GM19395 (cell line): Measurements from ENCODE around the gene ARID4B.
"Not testable (repeated sequence)": the region's sequence is repeated elsewhere in the genome, so short reads cannot be mapped to it uniquely, and the experiment has no call there.

Experiments
- ATAC-seq: cut with Tn5 transposase; IDR thresholded peaks from one replicate; pipeline ENCODE4 v1.9.1; 2021; ENCODE audit warnings: mild to moderate bottlenecking, moderate library complexity; ENCODE audit not compliant: unreplicated experiment

Gene ARID4B

DNA sequence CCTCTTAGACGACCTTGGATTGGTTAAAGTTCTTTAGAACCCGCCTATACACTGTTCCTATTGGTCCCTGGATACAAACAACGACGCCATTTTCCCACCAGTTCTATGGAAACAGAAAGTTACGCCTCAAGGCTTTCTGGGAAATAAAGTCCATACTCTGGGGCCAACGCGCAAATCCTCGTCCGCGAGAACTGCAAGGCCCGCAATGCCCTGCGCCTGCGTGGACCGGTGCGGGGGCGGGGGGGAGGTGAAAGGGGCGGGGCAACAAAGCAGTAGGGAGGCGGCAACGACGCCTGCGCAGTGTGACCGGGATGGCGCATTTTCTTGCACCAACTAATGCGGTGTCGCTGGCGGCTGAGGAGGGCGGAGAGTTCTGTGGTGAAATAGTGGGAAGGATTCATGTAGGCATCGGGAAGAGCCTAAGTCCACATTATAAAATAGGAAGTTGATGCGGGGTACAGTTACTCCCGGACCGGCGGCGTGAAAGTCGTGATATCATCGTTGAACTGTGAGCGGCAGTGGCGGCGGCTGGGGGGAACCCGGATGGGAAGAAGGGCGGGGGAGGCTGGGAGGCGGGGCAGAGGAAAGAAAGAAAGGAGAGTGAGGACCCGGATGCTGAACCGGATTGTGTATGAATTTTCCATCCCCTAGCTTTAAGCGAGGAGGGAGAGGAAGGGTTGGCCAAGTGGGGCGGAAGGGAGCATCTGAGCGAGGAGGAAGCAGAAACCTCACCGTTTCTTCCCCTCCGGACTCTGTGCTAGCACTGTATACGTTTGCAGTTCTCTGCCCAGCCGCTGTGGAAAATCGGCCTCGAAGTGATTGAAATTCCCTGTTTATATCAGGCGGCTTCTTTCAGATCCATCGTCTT lies 526 bp upstream of the ARID4B start, which contains the start of gene GGPS1:
TSS of gene GGPS1 (plus strand) at position 300 of the 868 bp plus-strand sequence. CDS start 6,695 bp downstream, outside the sequence.
- peak; percentile 64 for ATAC-seq

- peak; percentile 32 for ATAC-seq
Measured at GRCh38 chr1:235326719-235327558, 1.0 kb downstream of the ARID4B start.

DNA sequence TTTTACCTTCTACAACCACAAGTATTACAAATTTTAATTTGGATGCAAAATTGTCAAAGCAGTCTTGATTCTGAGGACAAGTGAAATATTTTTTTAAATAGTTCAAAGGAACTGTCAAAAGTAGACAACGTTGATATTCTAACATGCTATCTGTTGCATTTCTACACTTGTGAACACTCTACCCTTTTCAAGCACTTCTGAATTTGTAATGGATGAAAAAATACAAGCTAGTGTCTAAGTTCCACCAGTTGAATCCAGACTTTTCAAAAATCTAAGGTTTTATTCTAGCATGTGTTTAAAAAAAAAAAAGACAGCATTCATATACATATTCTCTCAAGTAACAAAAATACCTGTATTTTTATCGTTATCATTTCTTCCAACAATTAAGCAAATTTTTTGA lies 2.1 kb downstream of the ARID4B start:
- ATAC-seq, result no peak

GRCh38 chr1:235325139-235325538 lies 2.8 kb downstream of the ARID4B start:
- no peak for ATAC-seq

DNA sequence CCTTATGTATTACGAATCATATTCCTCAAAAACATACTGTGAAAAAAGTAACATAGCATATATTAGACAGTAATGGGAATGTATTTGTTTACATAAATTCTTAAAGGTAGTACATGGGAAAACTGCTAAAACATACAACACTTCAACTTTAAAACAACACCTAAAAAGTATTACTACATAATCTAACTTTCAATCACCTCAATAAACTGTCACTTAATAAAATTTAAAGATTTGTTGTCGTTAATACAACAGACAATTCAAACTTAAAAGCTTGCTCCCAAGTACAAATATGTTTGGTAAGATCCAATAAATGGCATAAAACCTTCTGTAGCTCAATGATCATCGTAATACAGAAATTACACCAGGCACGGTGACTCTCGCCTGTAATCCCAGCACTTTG lies 3.7 kb downstream of the ARID4B start:
- no peak for ATAC-seq

DNA sequence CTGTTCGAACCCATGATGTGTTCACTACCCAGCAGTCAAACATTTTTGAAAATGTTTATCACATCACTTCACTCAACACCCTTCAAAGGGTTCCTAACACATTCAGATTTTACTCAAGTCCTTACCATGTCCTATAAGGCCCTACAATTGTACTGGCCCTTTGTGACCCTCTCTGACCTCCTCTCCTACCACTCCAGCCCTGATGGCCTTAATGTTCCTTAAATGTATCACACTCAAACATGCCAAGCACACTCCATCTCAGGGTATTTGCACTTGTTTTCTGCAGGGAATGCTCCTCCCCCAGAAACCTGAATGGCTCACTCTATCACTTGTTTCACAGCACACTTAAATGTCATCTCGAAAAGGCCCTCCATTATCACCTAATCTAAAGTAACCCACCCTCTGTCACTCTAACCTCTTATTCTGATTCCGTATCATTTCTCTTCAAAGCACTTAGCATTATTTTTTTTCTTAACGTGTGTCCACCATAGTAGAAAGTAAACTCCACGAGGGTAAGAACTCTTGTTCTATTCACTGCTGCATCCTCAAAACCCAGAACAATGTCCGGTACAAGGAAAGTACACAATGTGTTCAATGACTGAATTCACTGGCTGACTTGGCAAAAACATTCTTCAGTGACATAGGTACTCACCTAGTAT lies 7.3 kb downstream of the ARID4B start:
- ATAC-seq, result no peak

GRCh38 chr1:235319255-235319654 lies 8.7 kb downstream of the ARID4B start:
- no peak for ATAC-seq

- ATAC-seq, result no peak
Measured at GRCh38 chr1:235317168-235317567, 10.8 kb downstream of the ARID4B start.

- no peak for ATAC-seq
Measured at GRCh38 chr1:235315735-235316134, 12.2 kb downstream of the ARID4B start.

DNA sequence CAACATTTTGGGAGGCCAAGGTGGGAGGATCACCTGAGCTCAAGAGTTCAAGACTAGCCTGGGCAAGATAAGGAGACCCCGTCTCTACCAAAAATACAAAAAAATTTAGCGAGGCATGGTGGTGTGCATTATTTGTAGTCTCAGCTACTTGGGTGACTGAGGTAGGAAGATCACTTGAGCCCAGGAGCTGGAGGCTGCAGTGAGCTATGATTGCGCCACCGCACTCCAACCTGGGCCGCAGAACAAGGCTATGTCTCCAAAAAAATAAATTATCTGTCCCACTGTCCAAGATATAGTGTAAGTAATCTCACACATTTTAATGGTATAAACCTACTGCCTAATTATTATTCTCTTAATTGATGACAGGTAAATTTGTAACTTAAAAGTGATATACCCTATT lies 12.8 kb downstream of the ARID4B start:
- ATAC-seq, result no peak

DNA sequence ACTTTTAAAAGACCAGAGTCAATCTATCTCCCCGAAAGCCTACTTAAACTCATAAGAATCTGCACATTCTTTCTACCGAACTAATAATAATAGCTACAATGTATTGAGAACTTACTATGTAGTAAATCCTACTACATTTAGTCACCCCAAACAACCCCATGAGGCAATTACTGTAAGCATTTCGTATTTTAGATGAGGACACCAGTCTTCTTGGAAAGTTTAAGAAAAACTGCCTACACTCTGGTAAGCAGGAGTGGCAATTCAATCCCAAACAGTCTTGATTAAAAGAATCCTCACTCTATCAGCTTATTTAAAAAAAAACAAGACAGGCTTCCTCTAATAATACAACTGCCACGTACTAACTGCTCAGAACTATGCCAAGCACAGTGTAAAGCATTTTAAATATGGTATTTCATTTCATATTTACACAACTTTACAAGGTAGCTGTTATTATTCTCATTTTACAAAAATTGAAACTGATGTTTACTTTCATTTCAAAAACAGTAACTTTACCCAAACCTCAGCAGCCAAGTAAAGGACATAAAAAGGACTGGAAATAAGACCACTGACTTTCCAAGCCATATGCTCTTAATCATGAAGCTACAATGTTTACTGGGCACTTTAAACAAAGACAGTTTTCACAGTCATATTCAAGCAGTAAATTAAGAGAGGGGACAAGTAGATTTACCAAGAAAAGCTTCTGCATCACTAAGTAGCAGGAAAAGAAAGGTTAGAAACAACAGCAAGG lies 13.9 kb downstream of the ARID4B start:
- ATAC-seq, result no peak

DNA sequence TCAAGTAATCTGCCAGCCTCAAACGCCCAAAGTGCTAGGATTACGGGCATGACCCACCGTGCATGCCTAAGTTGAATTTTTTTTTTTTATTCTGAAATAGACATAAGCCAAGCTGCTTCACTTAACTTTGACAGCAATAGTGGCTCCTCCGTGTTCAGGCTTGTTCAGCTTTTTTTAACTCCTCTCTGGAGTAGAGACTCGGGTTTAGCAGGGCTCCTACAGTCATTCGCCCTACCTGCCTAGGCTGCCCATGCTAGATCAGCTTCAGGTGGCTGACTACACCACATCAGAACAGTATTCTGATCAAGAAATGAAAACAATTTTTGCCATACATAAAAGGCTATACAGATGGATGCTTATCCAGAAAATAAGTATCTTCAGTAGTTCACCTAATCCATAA lies 14.7 kb downstream of the ARID4B start:
- ATAC-seq, result no peak

- not testable (repeated sequence) for ATAC-seq
Measured at GRCh38 chr1:235309206-235309605, 18.8 kb downstream of the ARID4B start.

- ATAC-seq, result no peak
Measured at GRCh38 chr1:235307158-235308124, 20.5 kb downstream of the ARID4B start.

- ATAC-seq, result no peak
Measured at GRCh38 chr1:235304549-235305451, 23.2 kb downstream of the ARID4B start.

GRCh38 chr1:235302143-235302542 lies 25.8 kb downstream of the ARID4B start:
- ATAC-seq, result no peak

DNA sequence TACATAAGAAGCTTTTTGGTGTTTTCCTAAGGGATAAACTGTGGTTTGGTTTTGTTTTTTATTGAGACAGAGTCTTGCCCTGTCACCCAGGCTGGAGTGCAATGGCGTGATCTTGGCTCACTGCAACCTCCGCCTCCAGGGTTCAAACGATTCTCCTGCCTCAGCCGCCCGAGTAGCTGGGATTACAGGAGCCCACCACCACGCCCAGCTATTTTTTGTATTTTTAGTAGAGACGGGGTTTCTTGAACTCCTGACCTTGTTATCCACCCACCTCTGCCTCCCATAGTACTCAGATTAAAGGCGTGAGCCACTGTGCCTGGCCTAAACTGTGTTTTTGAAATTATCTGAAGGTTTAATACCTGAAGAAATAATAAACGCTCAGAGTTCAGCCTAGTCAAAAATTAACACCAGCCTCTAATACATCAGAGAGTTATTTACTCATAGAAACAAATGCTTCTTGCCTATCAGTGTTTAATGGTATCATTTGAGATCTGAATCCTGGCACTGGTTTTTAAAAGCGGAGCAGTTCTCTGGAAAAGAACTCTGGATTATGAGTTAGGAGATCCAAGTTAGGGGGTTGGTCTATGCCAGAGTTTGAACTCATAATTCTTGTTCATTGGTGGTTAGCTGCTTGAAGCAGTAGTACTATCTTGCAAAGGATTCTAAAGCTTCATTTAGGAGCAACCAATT lies 28.7 kb downstream of the ARID4B start:
- ATAC-seq, result no peak

GRCh38 chr1:235298758-235299157 lies 29.2 kb downstream of the ARID4B start:
- no peak for ATAC-seq
